Tibial nerve (tissue), 4 donors: Measurements from ENCODE around the gene UQCRQ.

Experiments
- EP300 ChIP-seq, 2 donors: sonication (generic); formaldehyde crosslinking; IDR thresholded peaks; one replicate each; pipeline ENCODE4 v1.6.1; 2017; ENCODE audit warnings: antibody characterized with exemption in 2 of 2, mild to moderate bottlenecking in 1 of 2
- POLR2A ChIP-seq, 2 donors: fragments of 450-650 bp; IDR thresholded peaks; one replicate each; pipeline ENCODE4 v1.6.1; 2017; ENCODE audit warnings: antibody characterized with exemption in 2 of 2, mild to moderate bottlenecking in 2 of 2, moderate library complexity in 2 of 2
- TF ChIP-seq, protein P1 (sequence below), 5 experiments: fragments of 200-600 bp in 3 of 5; fragments of 450-650 bp in 2 of 5; sonication (generic) in 3 of 5; IDR thresholded peaks; one replicate each; pipeline ENCODE4 v1.5.1; 2016 to 2019; ENCODE audit warnings: antibody characterized with exemption in 5 of 5, mild to moderate bottlenecking in 3 of 5, moderate library complexity in 2 of 5

DNA sequence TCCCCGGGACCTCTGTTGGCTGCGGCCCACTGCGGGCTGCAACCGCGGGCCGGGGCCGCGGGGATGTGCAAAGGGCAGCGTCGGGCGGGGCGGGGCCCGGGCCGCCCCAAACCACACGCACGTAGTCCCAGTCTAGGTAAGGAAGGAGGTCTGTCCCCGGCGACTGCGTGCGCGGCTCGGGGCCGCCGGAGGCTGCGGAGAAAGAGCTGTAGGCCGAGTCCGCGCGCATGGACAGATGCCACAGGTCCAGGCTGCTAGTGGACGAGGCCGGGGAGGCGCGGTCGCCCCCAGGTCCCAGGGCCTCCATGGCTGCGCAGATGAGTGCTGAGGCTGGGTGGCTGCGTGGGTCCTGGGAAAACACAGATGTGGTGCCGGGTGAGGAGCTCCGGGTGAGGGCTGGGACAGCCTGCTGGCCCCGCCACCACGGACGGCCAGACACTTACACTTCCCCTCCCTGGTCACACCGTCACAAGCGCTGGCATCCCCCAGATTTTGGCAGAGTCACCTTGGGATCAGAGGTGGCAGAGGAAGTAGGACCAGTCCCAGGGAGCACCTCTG, 40.5 kb upstream of the UQCRQ start:
- TF ChIP-seq, protein P1, sequence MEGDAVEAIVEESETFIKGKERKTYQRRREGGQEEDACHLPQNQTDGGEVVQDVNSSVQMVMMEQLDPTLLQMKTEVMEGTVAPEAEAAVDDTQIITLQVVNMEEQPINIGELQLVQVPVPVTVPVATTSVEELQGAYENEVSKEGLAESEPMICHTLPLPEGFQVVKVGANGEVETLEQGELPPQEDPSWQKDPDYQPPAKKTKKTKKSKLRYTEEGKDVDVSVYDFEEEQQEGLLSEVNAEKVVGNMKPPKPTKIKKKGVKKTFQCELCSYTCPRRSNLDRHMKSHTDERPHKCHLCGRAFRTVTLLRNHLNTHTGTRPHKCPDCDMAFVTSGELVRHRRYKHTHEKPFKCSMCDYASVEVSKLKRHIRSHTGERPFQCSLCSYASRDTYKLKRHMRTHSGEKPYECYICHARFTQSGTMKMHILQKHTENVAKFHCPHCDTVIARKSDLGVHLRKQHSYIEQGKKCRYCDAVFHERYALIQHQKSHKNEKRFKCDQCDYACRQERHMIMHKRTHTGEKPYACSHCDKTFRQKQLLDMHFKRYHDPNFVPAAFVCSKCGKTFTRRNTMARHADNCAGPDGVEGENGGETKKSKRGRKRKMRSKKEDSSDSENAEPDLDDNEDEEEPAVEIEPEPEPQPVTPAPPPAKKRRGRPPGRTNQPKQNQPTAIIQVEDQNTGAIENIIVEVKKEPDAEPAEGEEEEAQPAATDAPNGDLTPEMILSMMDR (IDR thresholded peaks at IDR 0.05) = no peak
- TF ChIP-seq EP300 (IDR thresholded peaks at IDR 0.05) = no peak
- no peak for TF ChIP-seq POLR2A (IDR thresholded peaks at IDR 0.05)
